NCI-H748 treated with DMSO at 0.1 percent for 48 hours (cell line): ENCODE data around the gene FBXL17.

Experiments
- DNase-seq: peaks from one replicate; lab custom pipeline; 2025; lab: John Stamatoyannopoulos, UW

The FBXL17 gene

DNA sequence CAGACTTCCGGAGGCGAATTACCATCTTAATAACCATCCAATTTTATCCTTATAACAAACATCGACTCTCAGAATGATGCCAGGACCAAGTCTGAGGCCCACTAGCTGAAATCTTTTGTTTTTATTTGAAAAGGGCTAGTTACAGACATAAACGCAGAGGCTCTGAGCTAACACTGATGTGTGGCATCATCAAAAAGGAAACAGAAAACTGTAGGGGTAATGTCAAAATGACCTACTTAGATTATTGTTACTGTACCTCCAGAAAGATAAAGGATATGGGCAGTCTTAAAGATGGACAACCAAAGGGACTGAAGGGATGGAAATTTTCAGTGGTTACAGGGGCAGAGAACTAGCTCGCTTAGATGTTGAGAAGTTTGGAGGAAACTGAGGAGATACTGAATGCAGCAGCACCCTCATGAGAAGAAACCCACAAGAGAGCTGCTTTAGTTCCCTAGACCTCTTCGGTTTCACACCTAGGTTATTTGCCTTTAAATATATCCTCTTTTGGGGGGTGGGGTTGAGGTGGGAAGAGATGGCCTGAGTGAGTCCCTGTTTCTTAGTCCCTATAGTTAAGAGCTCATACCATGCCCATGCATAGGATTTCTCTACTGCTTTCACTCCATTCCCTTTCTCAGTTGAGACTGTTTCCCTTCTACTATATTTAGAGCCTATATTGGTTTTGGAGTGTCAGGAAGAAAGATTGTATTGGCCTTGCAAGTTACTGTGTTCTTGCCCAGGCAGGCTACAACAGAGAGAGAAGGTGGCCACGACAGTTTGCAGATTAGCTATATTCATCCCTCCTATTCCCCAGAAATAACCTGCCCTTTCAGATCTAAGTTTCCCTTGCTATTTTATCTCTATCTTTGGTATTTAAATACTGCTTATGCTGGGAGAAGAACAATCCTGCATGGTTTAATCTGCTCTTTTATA is 390.8 kb downstream of the FBXL17 start:
- DNase-seq, result no peak

DNA sequence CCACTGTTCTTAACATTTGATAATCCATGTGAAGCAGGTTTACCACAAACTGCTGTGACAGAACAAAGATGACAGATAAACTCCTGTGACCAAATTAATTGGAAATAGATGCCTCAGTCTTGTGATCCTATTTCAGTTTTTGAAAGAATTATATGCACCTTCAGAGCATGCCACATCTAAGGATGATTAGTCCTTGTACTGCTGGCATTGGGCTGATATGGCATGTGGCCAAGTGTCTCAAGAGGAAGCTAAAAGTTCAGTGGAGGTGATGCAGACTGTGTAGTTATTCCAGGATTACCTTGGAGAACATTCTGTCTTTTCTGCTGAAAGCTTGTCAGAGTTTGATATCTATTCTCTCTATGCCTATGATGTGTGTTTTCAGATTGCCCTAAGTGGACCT is 396.8 kb downstream of the FBXL17 start:
- DNase-seq, result no peak

GRCh38 chr5:107982703-107983425 is 399.0 kb downstream of the FBXL17 start:
- DNase-seq, result no peak

DNA sequence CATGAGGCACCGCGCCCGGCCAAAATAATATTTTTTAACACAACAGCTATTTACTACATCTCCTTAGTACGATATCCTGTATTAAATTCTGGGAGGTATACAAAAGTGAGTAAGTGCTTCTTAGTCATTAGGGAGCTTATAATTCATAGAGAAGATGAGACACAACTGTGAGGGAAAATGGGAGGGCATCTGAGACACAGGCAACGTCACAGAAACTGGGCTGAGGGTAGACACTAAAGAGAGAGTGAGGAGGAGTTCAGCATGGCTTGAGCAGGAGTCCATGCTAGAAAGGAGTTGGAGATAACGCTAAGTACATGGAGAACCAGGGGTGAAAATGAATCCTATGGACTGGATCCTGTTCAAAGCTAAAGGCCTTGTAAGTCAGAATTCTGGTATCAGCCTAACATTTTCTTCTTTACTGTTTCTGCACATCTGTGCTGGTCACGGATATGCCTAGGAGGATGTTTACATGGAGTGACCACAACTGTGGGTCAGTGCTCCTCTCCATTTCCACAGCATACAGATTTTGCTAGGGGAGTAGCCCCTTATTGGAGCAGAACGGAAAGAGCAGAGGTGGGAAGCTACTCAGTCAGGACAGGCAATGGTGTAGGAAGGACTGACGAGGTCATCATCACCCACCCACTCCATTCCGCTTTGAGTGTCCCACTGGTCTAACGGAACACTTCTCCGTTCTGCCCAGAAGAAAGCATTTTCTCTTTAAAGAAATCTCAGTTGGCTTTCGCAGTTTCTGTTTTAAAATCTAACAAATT is 400.8 kb downstream of the FBXL17 start:
- DNase-seq, result no peak

DNA sequence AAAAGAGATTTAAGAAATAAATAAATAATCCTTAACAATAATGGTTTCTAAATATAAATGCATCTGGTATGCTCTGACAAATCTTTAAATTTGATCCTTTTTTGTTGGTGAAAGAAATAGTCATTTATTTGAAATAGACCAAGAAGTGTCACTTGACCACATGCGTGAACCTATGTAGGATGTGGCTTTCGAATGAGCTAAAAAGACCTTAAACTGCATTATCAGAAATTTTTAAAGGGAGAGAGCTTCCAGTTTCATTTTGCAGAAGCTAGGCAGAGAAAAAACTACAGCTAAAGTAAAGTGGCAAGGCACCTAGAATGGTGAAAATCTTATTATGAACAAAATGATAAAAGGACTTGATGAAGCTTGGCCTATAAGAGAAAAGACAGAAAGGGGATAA is 402.0 kb downstream of the FBXL17 start:
- no peak for DNase-seq

GRCh38 chr5:107979291-107979690 is 402.6 kb downstream of the FBXL17 start:
- DNase-seq, result peak; percentile 93

DNA sequence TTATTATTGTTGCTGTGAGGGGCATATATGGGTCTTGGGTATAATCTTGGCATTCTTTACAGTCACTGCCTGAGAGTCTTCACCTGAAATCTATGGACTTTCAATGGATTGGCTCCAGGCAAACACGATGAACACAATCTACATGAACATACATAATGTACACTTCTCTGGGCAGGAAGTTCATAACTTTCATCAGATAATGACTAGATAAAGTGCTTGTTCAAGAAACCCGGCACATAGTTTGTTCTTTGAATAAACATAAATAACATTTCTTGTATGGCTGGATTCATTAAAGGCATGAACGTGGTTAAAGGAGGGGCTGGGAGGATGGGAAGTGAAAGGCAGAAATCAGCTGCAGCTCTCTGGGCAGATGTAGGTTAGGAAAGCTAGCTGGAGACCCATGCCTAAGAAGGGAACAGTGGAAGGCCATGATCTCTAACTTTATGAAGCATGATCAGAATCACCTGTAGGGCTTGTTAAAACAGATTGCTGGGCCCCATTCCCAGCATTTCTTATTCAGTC is 404.3 kb downstream of the FBXL17 start:
- no peak for DNase-seq

DNA sequence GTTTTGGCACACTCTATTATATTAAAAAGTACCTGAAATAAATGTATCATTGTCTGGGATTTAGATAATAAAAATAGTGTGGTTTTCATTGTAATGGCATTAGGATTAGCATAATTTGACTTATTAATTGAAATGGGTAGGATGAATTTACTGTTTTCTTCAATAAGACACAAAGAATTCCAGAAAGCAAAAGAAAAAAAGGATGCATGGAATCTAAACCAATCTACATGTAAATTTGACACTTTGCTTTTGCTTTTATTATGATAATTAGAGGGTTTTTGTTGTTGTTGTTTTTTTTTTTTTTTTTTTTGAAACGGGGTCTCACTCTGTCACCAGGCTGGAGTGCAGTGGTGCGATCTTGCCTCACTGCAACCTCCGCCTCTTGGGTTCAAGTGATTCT is 406.3 kb downstream of the FBXL17 start:
- DNase-seq, result no peak

DNA sequence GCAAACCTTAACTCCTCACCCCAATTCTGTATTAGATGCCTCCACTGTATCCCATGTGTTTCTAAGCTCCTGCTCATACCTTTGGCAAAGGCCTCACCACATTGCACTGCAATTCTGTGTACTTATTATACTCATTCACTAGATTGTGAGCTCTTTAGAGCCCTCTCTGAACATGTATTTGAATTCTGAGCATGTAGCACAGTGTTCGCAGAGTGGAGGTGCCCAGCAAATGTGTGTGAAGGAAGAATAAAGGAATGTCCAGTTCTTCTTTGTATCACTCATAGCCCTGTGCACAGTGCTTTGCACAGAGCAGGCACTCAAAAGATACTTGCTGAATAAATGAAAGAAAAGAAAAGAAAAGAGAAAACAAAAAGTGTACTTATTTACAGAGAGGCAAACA is 410.1 kb downstream of the FBXL17 start:
- no peak for DNase-seq

GRCh38 chr5:107969847-107970246 is 412.1 kb downstream of the FBXL17 start:
- no peak for DNase-seq

DNA sequence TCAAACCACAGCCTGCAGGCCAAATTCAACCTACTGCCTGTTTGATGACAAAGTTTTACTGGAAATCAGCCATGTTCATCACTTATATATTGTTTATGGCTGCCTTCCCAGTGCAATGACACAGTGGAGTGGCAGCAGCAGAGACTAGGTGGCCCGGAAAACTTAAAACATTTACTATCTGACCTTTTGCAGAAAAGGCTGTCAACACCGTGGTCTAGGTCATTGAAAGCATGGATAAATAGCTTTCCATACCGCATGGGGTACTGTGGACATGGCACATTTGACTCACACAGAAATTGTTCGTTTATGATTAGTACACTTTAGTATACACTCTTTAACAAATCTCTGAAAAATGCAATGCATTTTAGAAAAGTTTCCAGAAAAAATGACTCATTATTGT is 412.9 kb downstream of the FBXL17 start:
- DNase-seq, result no peak

GRCh38 chr5:107968406-107968843 is 413.5 kb downstream of the FBXL17 start:
- no peak for DNase-seq

GRCh38 chr5:107966201-107966600 is 415.7 kb downstream of the FBXL17 start:
- DNase-seq, result no peak

DNA sequence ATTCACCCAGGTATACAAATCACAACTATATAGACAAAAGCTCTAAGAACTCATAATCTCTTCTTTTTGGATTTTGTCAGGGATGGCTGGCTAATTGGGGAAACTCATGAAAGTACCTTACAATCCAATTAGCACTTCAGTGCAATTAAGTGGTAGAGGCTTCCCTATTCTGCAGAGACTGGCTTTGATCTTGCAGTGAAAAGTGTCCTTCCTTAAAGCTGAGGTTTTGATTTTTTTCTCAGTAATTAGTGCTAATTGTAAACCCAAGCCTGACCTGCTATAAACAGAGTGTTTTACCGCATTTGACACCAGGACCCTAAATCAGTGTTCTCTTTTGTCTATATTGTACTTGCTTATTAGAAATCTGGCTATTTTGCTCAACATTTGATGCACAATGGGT is 417.2 kb downstream of the FBXL17 start:
- no peak for DNase-seq

GRCh38 chr5:107959573-107960279 is 422.2 kb downstream of the FBXL17 start:
- no peak for DNase-seq

GRCh38 chr5:107958861-107959260 is 423.0 kb downstream of the FBXL17 start:
- DNase-seq, result no peak

GRCh38 chr5:107958432-107958831 is 423.5 kb downstream of the FBXL17 start:
- no peak for DNase-seq

DNA sequence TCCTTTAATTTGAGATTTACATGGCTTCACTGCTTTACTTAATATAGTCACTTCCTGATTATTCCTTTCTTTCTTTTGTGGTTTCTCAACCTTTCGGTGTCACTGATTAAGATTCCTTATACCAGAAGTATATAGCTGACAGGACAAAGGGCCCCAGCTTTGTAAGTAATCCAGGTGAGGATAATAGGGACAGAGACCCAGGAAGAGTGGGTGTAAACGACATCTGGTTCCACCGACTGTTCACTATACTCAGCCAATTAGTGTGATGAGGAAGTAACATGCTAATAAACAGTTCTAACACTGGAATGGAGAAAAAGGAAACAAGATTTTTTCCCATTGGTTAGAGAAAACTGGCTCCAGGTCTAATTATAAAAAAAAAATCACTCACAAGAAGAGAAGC is 424.8 kb downstream of the FBXL17 start:
- no peak for DNase-seq

GRCh38 chr5:107955321-107955720 is 426.6 kb downstream of the FBXL17 start:
- DNase-seq, result no peak

- DNase-seq, result no peak
Observed at GRCh38 chr5:107954254-107954653, 427.6 kb downstream of the FBXL17 start.

DNA sequence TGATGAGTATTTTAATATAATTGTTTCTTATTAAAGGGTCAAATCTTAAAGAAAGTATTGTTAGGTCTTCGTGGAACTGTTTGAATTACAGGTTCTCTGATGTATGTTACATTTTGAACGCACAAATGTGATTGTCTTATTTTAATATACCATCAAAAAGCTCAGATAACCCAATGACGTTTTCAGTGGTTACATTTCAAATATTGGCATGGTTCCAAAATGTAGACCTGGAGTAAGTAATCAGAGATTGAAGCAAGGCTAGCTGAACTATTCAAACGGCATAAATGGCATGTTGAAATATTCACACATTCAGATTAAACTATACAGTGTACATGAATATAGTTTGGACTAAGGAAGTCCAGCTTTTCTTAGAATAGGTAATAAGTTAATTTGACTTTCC is 429.4 kb downstream of the FBXL17 start:
- DNase-seq, result no peak

DNA sequence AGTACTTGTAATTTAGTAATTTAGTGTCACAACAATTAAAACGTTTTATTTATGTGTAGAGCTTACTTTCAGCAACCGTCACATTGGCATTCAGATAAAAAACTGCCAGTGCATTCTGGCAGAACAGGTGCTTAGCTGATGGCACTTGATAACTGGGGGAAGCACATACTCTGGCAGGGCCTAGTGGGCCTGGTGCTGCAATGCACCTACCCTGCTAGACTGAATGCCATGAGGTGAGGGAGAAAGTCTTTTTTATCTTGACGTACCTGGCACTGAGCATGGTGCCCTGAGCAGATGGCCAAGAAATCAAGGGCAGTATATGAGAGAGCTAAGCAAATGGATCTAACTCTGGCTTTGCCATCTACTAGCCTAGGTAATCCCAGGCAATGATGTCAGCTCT is 430.6 kb downstream of the FBXL17 start:
- no peak for DNase-seq
